ENCODE data around the gene ADIG.
A peak's percentile ranks its signal among the peaks of the same experiment; 100 is the strongest.
"Not testable (repeated sequence)": the region's sequence is repeated elsewhere in the genome, so short reads cannot be mapped to it uniquely, and the experiment has no call there.

Gene ADIG

GRCh38 chr20:38579219-38579910 is 1.6 kb upstream of the ADIG start:
- peak; percentile 68 for DNase-seq

GRCh38 chr20:38579921-38580320 is 1.1 kb upstream of the ADIG start:
- DNase-seq: no peak

DNA sequence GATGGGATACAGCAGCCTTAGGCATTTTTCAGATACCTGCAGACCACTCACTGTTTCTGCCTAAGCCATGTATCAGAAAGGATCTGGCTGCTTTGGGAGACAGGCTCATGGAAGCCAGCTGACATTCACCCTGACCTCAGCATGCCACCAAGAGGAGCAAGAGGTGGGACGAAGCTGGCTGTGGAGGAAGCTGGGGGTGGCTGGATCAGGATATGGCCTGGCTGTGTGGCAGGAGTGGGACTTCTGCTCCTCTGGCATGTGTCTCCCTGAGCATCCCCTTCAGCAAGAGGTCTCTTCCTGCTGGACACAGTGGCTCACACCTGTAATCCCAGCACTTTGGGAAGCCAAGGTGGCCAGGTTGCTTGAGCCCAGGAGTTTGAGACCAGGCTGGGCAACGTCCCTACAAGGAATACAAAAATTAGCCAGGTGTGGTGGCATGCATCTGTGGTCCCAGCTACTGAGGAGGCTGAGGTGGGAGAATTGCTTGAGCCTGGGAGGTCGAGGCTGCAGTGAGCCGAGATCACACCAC is 897 bp downstream of the ADIG start:
- no peak for DNase-seq

DNA sequence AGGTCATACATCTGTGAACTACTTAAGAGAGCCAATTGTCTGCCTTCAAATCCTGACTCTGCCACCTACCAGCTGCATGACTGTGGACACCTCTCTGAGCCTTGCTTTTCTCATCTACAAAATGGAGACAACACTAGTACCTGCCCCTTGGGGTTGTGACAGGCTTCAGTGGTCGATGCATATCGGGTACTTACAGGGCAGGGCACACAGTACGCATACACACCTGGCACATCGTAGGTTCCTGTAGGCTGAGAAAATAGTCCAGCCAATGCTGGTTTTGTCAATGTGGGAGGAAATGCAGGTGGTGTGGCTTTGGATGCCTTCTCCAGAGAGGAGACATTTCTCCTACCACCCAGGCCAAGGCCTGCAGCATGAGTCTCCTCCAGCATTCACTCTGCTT is 2.3 kb downstream of the ADIG start:
- no peak for DNase-seq

DNA sequence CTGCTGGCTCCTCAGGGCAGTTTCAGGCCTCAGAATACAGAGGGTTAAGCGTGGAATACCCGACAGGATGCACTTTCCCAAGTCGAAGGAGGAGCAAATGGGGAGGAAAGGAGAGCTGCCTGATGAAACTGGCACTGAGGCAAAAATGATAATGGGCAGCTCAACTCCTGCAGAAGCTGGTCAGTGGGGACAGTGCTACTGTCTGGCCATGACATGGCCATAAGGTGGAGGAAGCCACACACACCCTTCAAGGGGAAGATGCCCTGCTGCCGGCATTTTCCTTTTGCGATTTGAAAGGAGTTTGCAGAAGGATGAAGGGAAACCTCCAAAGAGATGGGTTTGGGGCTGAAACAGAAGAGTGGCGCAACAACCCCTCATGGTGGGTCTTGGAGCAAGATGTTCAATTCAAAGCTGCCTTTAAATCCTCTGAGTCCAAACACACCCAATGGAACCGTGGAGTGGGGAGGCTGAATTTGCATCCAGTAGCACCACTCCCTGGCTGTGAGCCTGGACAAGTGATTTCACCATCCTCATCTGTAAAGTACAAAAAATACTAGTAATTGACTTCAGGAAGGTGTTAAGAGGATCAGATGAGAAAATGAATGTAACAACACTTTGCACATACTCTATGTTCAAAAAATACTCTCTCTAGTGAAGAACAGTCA is 3.2 kb downstream of the ADIG start:
- DNase-seq: no peak

GRCh38 chr20:38585404-38586180 is 4.6 kb downstream of the ADIG start:
- no peak for DNase-seq

GRCh38 chr20:38586181-38586525 is 5.2 kb downstream of the ADIG start:
- DNase-seq: no peak

DNA sequence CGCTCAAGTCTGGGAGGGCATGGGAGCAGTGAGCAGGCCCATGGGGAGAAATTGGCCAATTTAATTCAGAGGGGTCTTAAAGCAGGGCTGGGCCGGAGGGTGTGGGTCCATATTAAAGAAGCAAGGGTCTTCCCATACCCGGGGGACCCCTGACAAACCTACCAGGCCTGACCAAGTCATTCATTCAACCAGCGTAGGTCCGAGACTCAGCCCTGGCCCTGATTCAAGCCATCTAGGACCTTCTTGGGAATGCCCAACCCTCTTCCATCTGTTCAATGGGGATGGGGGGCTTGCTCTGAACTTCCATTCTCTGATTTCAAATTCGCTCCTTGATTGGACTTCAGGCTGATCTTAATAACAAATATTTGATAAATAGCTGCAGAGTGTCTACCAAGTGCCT is 7.3 kb downstream of the ADIG start:
- no peak for DNase-seq

DNA sequence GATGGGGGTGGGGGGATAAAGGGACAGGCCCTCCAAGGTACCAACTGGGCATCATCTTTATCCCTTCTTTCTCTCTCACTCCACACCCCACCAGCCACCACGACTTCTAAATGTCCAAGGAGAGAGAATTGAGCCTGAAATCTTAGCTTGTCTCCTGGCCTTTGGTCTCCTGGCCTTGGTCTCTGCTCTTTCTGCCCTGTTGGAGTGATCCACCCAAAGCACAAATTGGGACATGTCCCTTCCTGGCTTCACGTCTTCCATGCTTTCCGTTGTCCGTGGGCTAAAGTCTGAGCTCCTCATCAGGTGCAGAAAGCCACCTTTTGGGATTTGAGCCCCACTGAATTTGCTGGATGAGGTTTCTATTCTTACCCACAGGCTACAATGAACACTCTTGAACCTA is 8.4 kb downstream of the ADIG start:
- DNase-seq: no peak

GRCh38 chr20:38589967-38590675 is 9.1 kb downstream of the ADIG start:
- no peak for DNase-seq

DNA sequence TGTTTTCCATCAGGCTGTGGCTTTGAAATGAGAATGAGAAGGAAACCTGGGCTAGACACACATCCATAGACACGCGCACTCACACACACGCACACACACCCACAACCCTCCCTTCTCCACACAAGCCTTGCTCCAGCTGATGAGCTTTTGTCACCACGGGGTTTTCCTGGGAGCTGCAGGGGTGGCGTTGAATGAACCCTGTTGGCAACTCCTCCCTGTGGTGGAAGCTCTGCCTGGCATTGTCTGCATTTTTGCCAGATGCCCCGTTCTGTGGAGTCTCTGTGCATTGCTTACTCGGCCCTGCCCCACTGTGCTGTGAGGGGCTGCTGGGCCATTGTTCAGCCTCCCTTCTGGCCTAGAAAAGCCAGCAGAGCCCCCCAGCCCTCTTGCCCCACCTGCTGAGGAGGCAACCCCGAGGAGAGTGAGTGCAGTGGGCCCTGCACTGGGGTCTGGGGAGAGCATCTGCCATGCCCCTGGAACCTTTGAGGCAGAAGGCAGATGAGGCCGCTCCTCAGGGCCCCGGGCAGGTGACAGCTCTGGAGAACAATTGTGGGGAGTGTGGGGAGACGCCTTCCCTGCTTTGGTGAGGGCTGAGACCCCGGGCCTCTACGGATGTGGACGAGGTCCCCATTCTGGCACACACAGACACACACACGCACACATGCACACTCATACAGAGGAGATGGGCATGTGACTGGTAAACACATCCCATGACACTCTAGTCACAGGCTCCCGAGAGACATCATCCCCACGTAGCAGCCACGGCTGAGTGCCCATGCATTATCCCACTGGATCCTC is 9.9 kb downstream of the ADIG start:
- no peak for DNase-seq

GRCh38 chr20:38591474-38592410 is 10.7 kb downstream of the ADIG start:
- no peak for DNase-seq

DNA sequence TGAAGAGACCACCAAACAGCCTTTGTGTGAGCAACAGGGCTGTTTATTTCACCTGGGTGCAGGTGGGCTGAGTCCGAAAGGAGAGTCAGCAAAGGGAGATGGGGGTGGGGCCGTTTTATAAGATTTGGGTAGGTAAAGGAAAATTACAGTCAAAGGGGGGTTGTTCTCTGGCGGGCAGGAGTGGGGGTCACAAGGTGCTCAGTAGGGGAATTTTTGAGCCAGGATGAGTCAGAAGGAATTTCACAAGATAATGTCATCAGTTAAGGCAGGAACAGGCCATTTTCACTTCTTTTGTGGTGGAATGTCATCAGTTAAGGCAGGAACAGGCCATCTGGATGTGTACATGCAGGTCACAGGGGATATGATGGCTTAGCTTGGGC is 11.4 kb downstream of the ADIG start:
- DNase-seq: not testable (repeated sequence)

- DNase-seq: not testable (repeated sequence)
These were observed 13.3 kb downstream of the ADIG start for GRCh38 chr20:38594281-38594680.

DNA sequence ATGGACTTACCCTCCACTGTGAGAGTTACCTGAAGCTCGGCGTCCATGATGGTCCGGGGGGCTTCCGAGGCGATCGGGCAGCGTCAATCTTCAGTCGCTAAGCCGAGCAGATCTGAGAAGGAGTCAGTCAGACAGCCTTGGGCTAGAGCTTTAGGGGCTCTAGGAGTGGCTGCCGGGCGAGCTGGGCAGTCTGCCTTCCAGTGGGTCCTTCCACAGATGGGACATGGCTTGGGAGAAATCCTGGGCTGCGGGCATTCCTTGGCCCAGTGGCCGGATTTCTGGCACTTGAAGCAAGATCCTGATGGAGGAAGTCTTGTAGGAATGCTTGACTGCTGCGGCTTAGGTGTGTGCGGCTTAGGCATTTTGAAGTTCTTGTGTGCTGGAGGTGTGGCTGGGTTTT is 14.9 kb downstream of the ADIG start:
- not testable (repeated sequence) for DNase-seq

- peak; percentile 32 for DNase-seq
These were observed 18.4 kb downstream of the ADIG start for GRCh38 chr20:38599410-38599882.

- no peak for DNase-seq
These were observed 19.1 kb downstream of the ADIG start for GRCh38 chr20:38600057-38600456.

DNA sequence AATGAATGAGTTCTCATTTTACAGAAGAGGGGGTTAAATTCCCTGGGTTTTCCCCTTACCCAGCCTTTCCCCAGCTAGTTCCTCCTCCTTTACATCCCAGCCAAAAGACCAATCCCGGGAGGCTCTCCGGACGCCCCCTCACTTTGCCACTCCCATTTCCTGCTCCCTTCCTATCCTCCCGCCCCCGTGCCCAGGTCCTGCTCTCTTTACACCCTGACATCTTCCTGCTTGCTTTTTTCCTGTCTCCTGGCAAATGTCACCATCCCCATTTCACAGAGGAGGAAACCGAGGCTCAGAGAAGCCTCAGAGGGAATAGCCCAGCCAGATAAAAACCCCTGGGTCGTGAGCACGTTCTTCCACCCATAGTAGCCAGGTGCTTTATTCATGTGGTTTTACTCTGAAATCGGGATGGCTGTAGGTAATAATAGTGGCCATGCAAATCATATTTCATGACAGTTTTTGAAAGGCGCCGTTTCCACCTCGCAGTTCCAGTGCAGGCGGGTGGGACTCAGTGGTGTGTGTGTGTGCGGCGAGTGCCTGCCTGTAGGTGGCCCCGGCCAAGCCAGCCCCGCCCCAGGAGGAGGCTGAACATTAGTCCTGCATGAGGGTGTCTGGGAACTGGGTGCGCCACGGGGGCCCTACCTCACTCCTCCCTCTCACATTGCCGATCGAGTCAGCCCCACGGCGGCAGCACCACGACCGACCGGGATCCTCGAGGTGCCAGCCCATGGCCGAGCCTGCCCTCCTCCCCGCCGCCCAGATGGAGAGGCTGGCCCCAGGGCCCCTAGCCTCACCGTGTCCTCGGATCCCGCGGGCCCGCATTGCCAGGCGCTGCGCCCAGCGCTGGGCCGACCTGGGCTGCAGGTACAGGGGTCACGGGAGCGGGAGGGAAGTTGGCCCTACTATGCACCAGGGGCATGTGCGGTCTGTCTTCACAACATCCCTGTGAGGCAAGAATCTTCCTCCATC is 20.5 kb downstream of the ADIG start, which contains the start of gene ARHGAP40:
Gene ARHGAP40, plus strand, starts transcription at position 594 of the 969 bp plus-strand sequence.
- peak; percentile 47 for DNase-seq

- no peak for DNase-seq
These were observed 21.2 kb downstream of the ADIG start for GRCh38 chr20:38602185-38602581.

GRCh38 chr20:38603286-38603685 is 22.3 kb downstream of the ADIG start:
- no peak for DNase-seq

Data from right hindlimb (tissue), 1 donor.